H1 (cell line): ENCODE results near the gene SDF2. TPM values are rescaled to one million over a fixed set of nuclear protein-coding genes. Genes with fewer than 3 reads are reported as not detected.

Experiments used
- CTCF ChIA-PET: fragments of 300-600 bp; sonication (Branson Sonifier 250); formaldehyde crosslinking; loops from one replicate; lab custom pipeline; 2021; ENCODE audit not compliant: partially characterized antibody; lab: Charles Lee
- POLR2A ChIA-PET: fragments of 300-600 bp; sonication (Branson Sonifier 250); formaldehyde crosslinking; loops from one replicate; lab custom pipeline; 2021; ENCODE audit warnings: inconsistent platforms; ENCODE audit not compliant: partially characterized antibody; lab: Charles Lee
- DNase-seq, 2 experiments: peaks; one replicate each; pipeline versions ENCODE4 v3.0.0 to v3.0.0-alpha.2; 2010 to 2022; ENCODE audit warnings: low spot score in 2 of 2, low read depth in 1 of 2, mixed read lengths in 1 of 2
- FAIRE-seq: peaks from 2 replicates; lab custom pipeline; 2011; peaks lifted over from hg19 to GRCh38; lab: Jason Lieb, UNC
- H2AFZ ChIP-seq: 2 replicates; pipeline ENCODE4 v1.8.1; 2012; ENCODE audit warnings: low read length, inconsistent platforms
- H2AK5ac ChIP-seq: 2 replicates; pipeline ENCODE4 v1.6.1; 2013; ENCODE audit warnings: low read depth, low read length
- H2BK120ac ChIP-seq: replicated peaks from 2 replicates; pipeline ENCODE3; 2013; ENCODE audit warnings: low read depth, low read length, inconsistent platforms
- H2BK12ac ChIP-seq: 2 replicates; pipeline ENCODE4 v1.6.1; 2013; ENCODE audit warnings: low read depth, low read length
- H2BK15ac ChIP-seq: 2 replicates; pipeline ENCODE4 v1.6.1; 2013; ENCODE audit warnings: low read length
- H2BK20ac ChIP-seq: 2 replicates; pipeline ENCODE4 v1.6.1; 2013; ENCODE audit warnings: low read length
- H2BK5ac ChIP-seq: 2 replicates; pipeline ENCODE4 v1.6.1; 2013; ENCODE audit warnings: low read depth, low read length
- H3K14ac ChIP-seq: 2 replicates; pipeline ENCODE4 v1.6.1; 2013; ENCODE audit warnings: inconsistent platforms; ENCODE audit not compliant: insufficient read length
- H3K18ac ChIP-seq: 2 replicates; pipeline ENCODE4 v1.6.1; 2013; ENCODE audit warnings: low read length; ENCODE audit errors: extremely low read depth
- H3K23ac ChIP-seq: 2 replicates; pipeline ENCODE4 v1.6.1; 2013; ENCODE audit warnings: inconsistent platforms; ENCODE audit not compliant: insufficient read length
- H3K23me2 ChIP-seq: 2 replicates; pipeline ENCODE4 v1.6.1; 2013; ENCODE audit warnings: low read depth, low read length
- H3K27ac ChIP-seq: 2 replicates; pipeline ENCODE4 v1.6.1; 2011; ENCODE audit warnings: low read depth, low read length, inconsistent platforms
- H3K27me3 ChIP-seq, 4 experiments: replicated peaks in 1 of 4; 1 replicate in 1 of 4; 2 replicates in 3 of 4; pipeline versions ENCODE4 v1.6.1 to v1.8.1; 2011 to 2013; ENCODE audit warnings: low read length in 3 of 4, mild to moderate bottlenecking in 3 of 4, inconsistent platforms in 2 of 4, mixed read lengths in 2 of 4, moderate library complexity in 1 of 4; ENCODE audit not compliant: control insufficient read depth in 3 of 4, insufficient read depth in 3 of 4; ENCODE audit errors: extremely low read depth in 1 of 4
- H3K36me3 ChIP-seq, 4 experiments: 2 replicates each; pipeline versions ENCODE4 v1.6.1 to v1.8.1; 2011 to 2013; ENCODE audit warnings: mild to moderate bottlenecking in 4 of 4, low read length in 3 of 4, moderate library complexity in 2 of 4, control low read depth in 1 of 4, inconsistent platforms in 1 of 4; ENCODE audit not compliant: insufficient read depth in 4 of 4, control insufficient read depth in 2 of 4
- H3K4ac ChIP-seq: replicated peaks from 2 replicates; pipeline ENCODE3; 2013; ENCODE audit warnings: low read length, low read depth, mixed read lengths, inconsistent platforms; ENCODE audit not compliant: insufficient read length
- H3K4me1 ChIP-seq, 4 experiments: replicated peaks in 1 of 4; 1 replicate in 1 of 4; 2 replicates in 3 of 4; pipeline versions ENCODE4 v1.6.1 to v1.8.1; 2011 to 2013; ENCODE audit warnings: low read length in 3 of 4, inconsistent platforms in 2 of 4, mixed read lengths in 1 of 4; ENCODE audit not compliant: insufficient read depth in 4 of 4, control insufficient read depth in 3 of 4
- H3K4me2 ChIP-seq, 2 experiments: 2 replicates each; pipeline versions ENCODE4 v1.6.1 to v1.8.1; 2011 to 2013; ENCODE audit warnings: low read depth in 2 of 2, low read length in 2 of 2, control low read depth in 1 of 2, inconsistent platforms in 1 of 2, mild to moderate bottlenecking in 1 of 2; ENCODE audit not compliant: insufficient read depth in 1 of 2
- H3K4me3 ChIP-seq, 4 experiments: fragments of 200-600, 300-600 bp in 1 of 4; sonication (generic), shearing (Covaris generic), sonication (Bioruptor Twin) in 1 of 4; 2 replicates each; pipeline versions ENCODE4 v1.5.1 to v1.8.1; 2011 to 2016; ENCODE audit warnings: low read length in 4 of 4, low read depth in 3 of 4, control low read depth in 2 of 4, inconsistent platforms in 2 of 4, mild to moderate bottlenecking in 2 of 4, mixed read lengths in 1 of 4, moderate library complexity in 1 of 4; ENCODE audit not compliant: insufficient read depth in 2 of 4; ENCODE audit errors: extremely low read depth in 1 of 4
- H3K56ac ChIP-seq: replicated peaks from 2 replicates; pipeline ENCODE3; 2013; ENCODE audit warnings: low read depth, mild to moderate bottlenecking, mixed read lengths, low read length, inconsistent platforms; ENCODE audit not compliant: insufficient read length
- H3K79me1 ChIP-seq: 2 replicates; pipeline ENCODE4 v1.6.1; 2013; ENCODE audit warnings: low read depth, low read length, control low read depth
- H3K79me2 ChIP-seq, 2 experiments: 2 replicates each; pipeline versions ENCODE4 v1.6.1 to v1.8.1; 2012 to 2013; ENCODE audit warnings: low read length in 2 of 2, mild to moderate bottlenecking in 2 of 2, inconsistent platforms in 1 of 2; ENCODE audit not compliant: insufficient read depth in 2 of 2, control insufficient read depth in 1 of 2
- H3K9ac ChIP-seq, 4 experiments: replicated peaks in 1 of 4; 1 replicate in 1 of 4; 2 replicates in 3 of 4; pipeline versions ENCODE4 v1.6.1 to v1.8.1; 2011 to 2013; ENCODE audit warnings: low read depth in 3 of 4, low read length in 3 of 4, control low read depth in 2 of 4, mild to moderate bottlenecking in 2 of 4, moderate library complexity in 2 of 4, inconsistent platforms in 1 of 4; ENCODE audit errors: extremely low read depth in 1 of 4
- H3K9me3 ChIP-seq, 2 experiments: 2 replicates each; pipeline versions ENCODE4 v1.6.1 to v1.8.1; 2012 to 2013; ENCODE audit warnings: mild to moderate bottlenecking in 2 of 2, moderate library complexity in 2 of 2, control low read depth in 1 of 2, inconsistent platforms in 1 of 2, low read depth in 1 of 2, low read length in 1 of 2, mixed read lengths in 1 of 2; ENCODE audit not compliant: insufficient read depth in 2 of 2
- H4K20me1 ChIP-seq, 2 experiments: replicated peaks in 1 of 2; 2 replicates each; pipeline versions ENCODE3 to v1.8.1; 2011 to 2013; ENCODE audit warnings: inconsistent platforms in 2 of 2, low read length in 2 of 2, mild to moderate bottlenecking in 1 of 2; ENCODE audit not compliant: insufficient read depth in 2 of 2, control insufficient read depth in 1 of 2
- H4K5ac ChIP-seq: 2 replicates; pipeline ENCODE4 v1.6.1; 2013; ENCODE audit warnings: low read length, low read depth, mixed read lengths, inconsistent platforms; ENCODE audit not compliant: insufficient read length
- H4K8ac ChIP-seq: 2 replicates; pipeline ENCODE4 v1.8.0; 2013; ENCODE audit warnings: mild to moderate bottlenecking, moderate library complexity, low read length, inconsistent platforms; ENCODE audit not compliant: insufficient read depth; ENCODE audit errors: extremely low read depth
- H4K91ac ChIP-seq: replicated peaks from 2 replicates; pipeline ENCODE3; 2013; ENCODE audit warnings: low read length, mixed read lengths, inconsistent platforms; ENCODE audit not compliant: insufficient read length
- ASH2L ChIP-seq: fragments of 200-600, 300-600 bp; sonication (generic); IDR thresholded peaks from one replicate; pipeline ENCODE4 v1.7.1; 2017; ENCODE audit warnings: low read length
- RAD21 ChIP-seq, 2 experiments: IDR thresholded peaks in 1 of 2; conservative IDR thresholded peaks in 1 of 2; 2 replicates each; pipeline ENCODE4 v1.6.1; 2011; ENCODE audit warnings: low read depth in 2 of 2, low read length in 2 of 2, improper control_type of control experiment in 1 of 2, inconsistent platforms in 1 of 2, mild to moderate bottlenecking in 1 of 2, moderate library complexity in 1 of 2
- SAP30 ChIP-seq: fragments of 300-600 bp; sonication (generic); IDR thresholded peaks from 2 replicates; pipeline ENCODE4 v1.7.1; 2012; ENCODE audit warnings: low read length, moderate library complexity, mild to moderate bottlenecking, inconsistent platforms; ENCODE audit not compliant: insufficient read depth, insufficient replicate concordance
- TCF12 ChIP-seq: IDR thresholded peaks from 2 replicates; pipeline ENCODE4 v1.6.1; 2011; ENCODE audit warnings: low read depth, mild to moderate bottlenecking, low read length
- WGBS, 2 experiments: shearing (Covaris generic) in 1 of 2; methylation state at CpG; one replicate each; pipeline versions ENCODE4 v1.1.6 to v1.1.7; 2013 to 2015; ENCODE audit warnings: low lambda C conversion rate in 2 of 2, mixed read lengths in 2 of 2, inconsistent platforms in 1 of 2, low coverage in 1 of 2, missing lambda C conversion rate in 1 of 2; ENCODE audit not compliant: insufficient replicate concordance in 2 of 2, insufficient coverage in 1 of 2, insufficient read length in 1 of 2; ENCODE audit errors: extremely low coverage in 1 of 2, missing lambda C conversion rate in 1 of 2; 5-methylcytosine and 5-hydroxymethylcytosine counted together
- polyA plus RNA-seq, 7 experiments: library from polyadenylated mRNA; depleted of rRNA in 3 of 7; stranded (reverse) in 5 of 7; unstranded in 2 of 7; fragments of >200 nt in 5 of 7; fragments of 200-250 nt in 2 of 7; gene quantifications; 1 replicate in 5 of 7; 2 replicates in 1 of 7; 4 replicates in 1 of 7; pipeline versions ENCODE4 v1.2.1 to v1.2.3, GENCODE V29; 2011 to 2013; ENCODE audit warnings: missing spikeins in 2 of 7, mixed read lengths in 2 of 7
- total RNA-seq: library from RNA; stranded (reverse); fragmentation: NEBNext Ultra II Directional; extraction: Animal tissue kit (Norgen Biotek cat#: 25700); gene quantifications from 2 replicates; pipeline ENCODE4 v1.2.1, GENCODE V29; 2021

The SDF2 gene
- total and polyA plus RNA-seq, 2 of the 8 experiments (the other 6 are each of a cell fraction or from before 2014, with no cell fraction given), result 44.8 to 65.4 TPM

- H4K8ac ChIP-seq, result no peak overlapping the region
- H3K9ac ChIP-seq, result no peak overlapping the region
- no peak overlapping the region for H2BK5ac ChIP-seq
- no peak overlapping the region for H3K4ac ChIP-seq
- peaks cover 19 to 55% of the 10 kb centered on the region in 2 experiments for H3K79me2 ChIP-seq
- no peak overlapping the region for H3K23ac ChIP-seq
- H4K5ac ChIP-seq, result no peak overlapping the region
- no peak overlapping the region for H3K56ac ChIP-seq
- H2AK5ac ChIP-seq, result no peak overlapping the region
- no peak overlapping the region for H2AFZ ChIP-seq
- ChIA-PET POLR2A (interaction anchor here (0.9 to 1.7 kb wide), 8 partner anchors 8 to 184 kb away, joined by 3 to 7 read pairs (median 3); partner anchors contain the start of gene BLTP2), CTCF (interaction anchor here (0.8 to 2.3 kb wide), 7 partner anchors 10 to 539 kb away, joined by 3 to 14 read pairs (median 4); no protein-coding TSS in a partner anchor)
- H3K9me3 ChIP-seq, result no peaks in the 10 kb centered on the region
- DNase-seq (no peak), FAIRE-seq (no peak)
- H3K79me1 ChIP-seq, result peaks cover 7% of the 10 kb centered on the region; the same call in 1 of the 2 replicates
- no peak overlapping the region for H3K4me3 ChIP-seq
- no peaks in the 10 kb centered on the region for H3K27me3 ChIP-seq
- no peak overlapping the region for H2BK20ac ChIP-seq
- 100% methylated on average over 1 of the region's 1 CpG; no CpG with 5 or more reads in 1 of the 2 experiments for WGBS, 2 experiments
- no peaks in the 10 kb centered on the region; a peak in 3 of 7 replicates for H3K4me1 ChIP-seq
- no peak overlapping the region for H4K91ac ChIP-seq
- H2BK120ac ChIP-seq, result no peak overlapping the region
- no peak overlapping the region for H3K18ac ChIP-seq
- no peak overlapping the region for H2BK15ac ChIP-seq
- H3K36me3 ChIP-seq, result peaks cover 14 to 35% (median 18%) of the 10 kb centered on the region in 4 experiments
- H4K20me1 ChIP-seq, result peaks cover 2 to 14% of the 10 kb centered on the region in 2 experiments
- no peaks in the 10 kb centered on the region for H3K23me2 ChIP-seq
- no peak overlapping the region for H3K4me2 ChIP-seq
- no peak overlapping the region for H3K14ac ChIP-seq
- H2BK12ac ChIP-seq, result no peak overlapping the region
- H3K27ac ChIP-seq, result no peak overlapping the region
- TF ChIP-seq TCF12 (no peak), RAD21 (IDR thresholded peaks at IDR 0.05 in 1 of 2, conservative IDR thresholded peaks at IDR 0.05 in 1 of 2; ENCODE audit: low read depth in 2 of 2, low read length in 2 of 2) (no peak), ASH2L (no peak), SAP30 (no peak)
Observed at GRCh38 chr17:28667870-28668269, 6.2 kb upstream of the SDF2 start.
